ENCODE measurements around the gene AIDA.

The AIDA gene

GRCh38 chr1:222656391-222657155 lies 55.7 kb downstream of the AIDA start:
- TF ChIP-seq, protein P1, sequence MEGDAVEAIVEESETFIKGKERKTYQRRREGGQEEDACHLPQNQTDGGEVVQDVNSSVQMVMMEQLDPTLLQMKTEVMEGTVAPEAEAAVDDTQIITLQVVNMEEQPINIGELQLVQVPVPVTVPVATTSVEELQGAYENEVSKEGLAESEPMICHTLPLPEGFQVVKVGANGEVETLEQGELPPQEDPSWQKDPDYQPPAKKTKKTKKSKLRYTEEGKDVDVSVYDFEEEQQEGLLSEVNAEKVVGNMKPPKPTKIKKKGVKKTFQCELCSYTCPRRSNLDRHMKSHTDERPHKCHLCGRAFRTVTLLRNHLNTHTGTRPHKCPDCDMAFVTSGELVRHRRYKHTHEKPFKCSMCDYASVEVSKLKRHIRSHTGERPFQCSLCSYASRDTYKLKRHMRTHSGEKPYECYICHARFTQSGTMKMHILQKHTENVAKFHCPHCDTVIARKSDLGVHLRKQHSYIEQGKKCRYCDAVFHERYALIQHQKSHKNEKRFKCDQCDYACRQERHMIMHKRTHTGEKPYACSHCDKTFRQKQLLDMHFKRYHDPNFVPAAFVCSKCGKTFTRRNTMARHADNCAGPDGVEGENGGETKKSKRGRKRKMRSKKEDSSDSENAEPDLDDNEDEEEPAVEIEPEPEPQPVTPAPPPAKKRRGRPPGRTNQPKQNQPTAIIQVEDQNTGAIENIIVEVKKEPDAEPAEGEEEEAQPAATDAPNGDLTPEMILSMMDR (IDR thresholded peaks at IDR 0.05; ENCODE audit: low read depth, low read length) = no peak
- no peak for DNase-seq (ENCODE audit: extremely low read depth, low read depth)

- TF ChIP-seq, protein P1 (IDR thresholded peaks at IDR 0.05; ENCODE audit: low read depth, low read length) = no peak
- DNase-seq (ENCODE audit: extremely low read depth, low read depth) = no peak
These were observed 57.4 kb downstream of the AIDA start for GRCh38 chr1:222654849-222655248.

GRCh38 chr1:222653178-222653827 lies 59.0 kb downstream of the AIDA start:
- no peak for DNase-seq (ENCODE audit: extremely low read depth, low read depth)
- TF ChIP-seq, protein P1 (IDR thresholded peaks at IDR 0.05; ENCODE audit: low read depth, low read length) = no peak

GRCh38 chr1:222652676-222653075 lies 59.6 kb downstream of the AIDA start:
- DNase-seq (ENCODE audit: extremely low read depth, low read depth) = no peak

DNA sequence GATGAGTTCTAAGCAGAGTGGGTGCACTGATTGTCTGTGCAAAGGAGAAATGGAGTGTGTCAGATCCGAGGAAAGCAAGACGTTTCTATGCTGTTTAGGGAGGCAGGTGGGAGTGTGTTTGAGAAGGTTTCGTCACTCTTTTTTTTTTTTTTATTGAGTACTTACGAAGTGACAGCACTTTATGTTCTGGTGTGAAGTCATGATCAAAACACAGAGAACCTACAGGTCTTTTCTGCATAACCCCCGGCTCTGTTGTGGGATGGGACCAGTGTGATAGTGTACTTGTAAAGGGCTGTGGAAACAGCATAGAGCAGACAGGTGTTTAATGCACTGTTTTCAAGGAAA lies 67.7 kb downstream of the AIDA start:
- TF ChIP-seq, protein P1 (IDR thresholded peaks at IDR 0.05; ENCODE audit: low read depth, low read length) = no peak
- no peak for DNase-seq (ENCODE audit: extremely low read depth, low read depth)

More at GRCh38 chr1:222652676-222653075, 59.6 kb downstream of the AIDA start:
- TF ChIP-seq, protein P1 (IDR thresholded peaks at IDR 0.05; ENCODE audit: low read depth, low read length) = no peak

- peak; percentile 94 for DNase-seq (ENCODE audit: extremely low read depth, low read depth)
- TF ChIP-seq, protein P1 (IDR thresholded peaks at IDR 0.05; ENCODE audit: low read depth, low read length) = no peak
These were observed 68.2 kb downstream of the AIDA start for GRCh38 chr1:222643938-222644635.

- no peak for DNase-seq (ENCODE audit: extremely low read depth, low read depth)
- TF ChIP-seq, protein P1 (IDR thresholded peaks at IDR 0.05; ENCODE audit: low read depth, low read length) = no peak
These were observed 68.7 kb downstream of the AIDA start for GRCh38 chr1:222643606-222643937.

All from AG09319 (cell line).